GM06990 (cell line): ENCODE measurements around the gene DCLRE1C.

Experiments
- DNase-seq: peaks from one replicate; pipeline ENCODE4 v3.0.0-alpha.2; 2011; ENCODE audit not compliant: insufficient read length; ENCODE audit errors: extremely low read depth
- H3K27me3 ChIP-seq: replicated peaks from 2 replicates; pipeline ENCODE4 v1.6.0; 2011; ENCODE audit warnings: low read length; ENCODE audit not compliant: control insufficient read depth, insufficient read depth
- H3K36me3 ChIP-seq: 2 replicates; pipeline ENCODE4 v1.5.1; 2011; ENCODE audit warnings: low read length; ENCODE audit not compliant: control insufficient read depth, insufficient read depth
- H3K4me3 ChIP-seq: replicated peaks from 2 replicates; pipeline ENCODE4 v1.5.1; 2011; ENCODE audit warnings: low read depth, mild to moderate bottlenecking, control low read depth, low read length
- CTCF ChIP-seq: IDR thresholded peaks from 2 replicates; pipeline ENCODE4 v1.5.1; 2011; ENCODE audit warnings: low read length, control low read depth, mild to moderate bottlenecking, inconsistent platforms; ENCODE audit not compliant: insufficient read depth, poor library complexity, severe bottlenecking

The DCLRE1C gene

GRCh38 chr10:14959221-14960057 lies 5.5 kb upstream of the DCLRE1C start, which contains the start of gene MEIG1:
MEIG1 (plus strand) TSS chr10:14959388; CDS start chr10:14966469, 7,081 bp downstream.
- peak; percentile 95 for DNase-seq
- H3K27me3 ChIP-seq = no peaks in the 10 kb centered on the region
- no peaks in the 10 kb centered on the region for H3K36me3 ChIP-seq
- peak within 1 kb of the TSS; percentile 78 for H3K4me3 ChIP-seq
- TF ChIP-seq CTCF = no peak

DNA sequence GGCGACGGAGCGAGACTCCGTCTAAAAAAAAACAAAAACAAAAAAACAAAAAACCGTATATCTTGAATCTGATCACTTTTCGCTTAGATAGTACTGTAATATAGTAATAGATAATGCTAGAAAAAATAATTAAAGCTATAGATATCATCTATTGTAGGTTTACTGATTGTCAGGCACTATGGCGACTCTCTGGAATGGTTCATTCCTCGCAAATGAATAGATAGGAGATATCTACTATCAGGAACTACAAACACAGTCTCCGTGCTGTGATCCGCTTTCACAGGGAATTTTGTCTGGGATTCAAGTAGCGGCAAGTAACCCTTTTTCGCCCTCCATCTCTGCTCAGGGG lies 5.0 kb upstream of the DCLRE1C start:
- DNase-seq = no peak
- H3K27me3 ChIP-seq = no peaks in the 10 kb centered on the region
- H3K4me3 ChIP-seq = peak overlapping the region; percentile 78
- H3K36me3 ChIP-seq = no peaks in the 10 kb centered on the region
- TF ChIP-seq CTCF = no peak

GRCh38 chr10:14954934-14955333 lies 1.0 kb upstream of the DCLRE1C start:
- TF ChIP-seq CTCF = no peak
- DNase-seq = no peak
- Histone ChIP-seq H3K27me3 (no peaks in the 10 kb centered on the region), H3K36me3 (no peaks in the 10 kb centered on the region), H3K4me3 (no peak overlapping the region)

- peaks cover 3% of the 10 kb centered on the region for H3K36me3 ChIP-seq
- peak; percentile 80 for DNase-seq
- H3K27me3 ChIP-seq = no peaks in the 10 kb centered on the region
- H3K4me3 ChIP-seq = peak overlapping the region; percentile 82
- TF ChIP-seq CTCF = no peak
Observed at GRCh38 chr10:14953424-14954000, 384 bp downstream of the DCLRE1C start.

DNA sequence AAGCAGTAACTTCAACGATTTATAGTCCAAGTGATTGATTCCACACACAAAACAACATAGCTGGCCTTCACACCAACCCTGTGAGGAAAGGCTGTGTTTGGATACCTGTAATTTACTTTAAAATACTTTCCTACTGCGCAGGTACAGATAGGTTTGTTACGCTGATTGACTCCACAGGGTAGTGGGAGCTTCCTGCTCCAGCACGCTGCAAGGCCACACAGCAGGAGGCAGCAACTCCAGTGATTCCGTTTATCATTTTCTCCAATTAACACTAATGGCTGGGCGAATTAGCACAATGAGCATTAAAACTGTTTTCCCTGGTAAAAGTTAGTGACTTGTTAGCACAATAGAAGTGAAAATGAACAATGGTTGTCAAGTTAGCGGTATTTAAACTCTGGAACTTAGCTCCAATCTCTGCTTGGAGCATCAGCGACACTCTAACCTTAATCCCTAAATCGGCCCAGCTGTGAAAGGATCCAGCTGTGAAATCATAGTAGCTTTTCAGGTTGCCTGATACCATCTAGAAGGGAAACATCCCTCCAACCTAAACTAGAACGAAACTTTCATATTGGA lies 959 bp downstream of the DCLRE1C start:
- peaks cover 3% of the 10 kb centered on the region for H3K36me3 ChIP-seq
- no peaks in the 10 kb centered on the region for H3K27me3 ChIP-seq
- no peak for DNase-seq
- peak overlapping the region; percentile 82 for H3K4me3 ChIP-seq
- no peak for TF ChIP-seq CTCF
